ENCODE measurements around the gene RIN3.

The RIN3 gene

DNA sequence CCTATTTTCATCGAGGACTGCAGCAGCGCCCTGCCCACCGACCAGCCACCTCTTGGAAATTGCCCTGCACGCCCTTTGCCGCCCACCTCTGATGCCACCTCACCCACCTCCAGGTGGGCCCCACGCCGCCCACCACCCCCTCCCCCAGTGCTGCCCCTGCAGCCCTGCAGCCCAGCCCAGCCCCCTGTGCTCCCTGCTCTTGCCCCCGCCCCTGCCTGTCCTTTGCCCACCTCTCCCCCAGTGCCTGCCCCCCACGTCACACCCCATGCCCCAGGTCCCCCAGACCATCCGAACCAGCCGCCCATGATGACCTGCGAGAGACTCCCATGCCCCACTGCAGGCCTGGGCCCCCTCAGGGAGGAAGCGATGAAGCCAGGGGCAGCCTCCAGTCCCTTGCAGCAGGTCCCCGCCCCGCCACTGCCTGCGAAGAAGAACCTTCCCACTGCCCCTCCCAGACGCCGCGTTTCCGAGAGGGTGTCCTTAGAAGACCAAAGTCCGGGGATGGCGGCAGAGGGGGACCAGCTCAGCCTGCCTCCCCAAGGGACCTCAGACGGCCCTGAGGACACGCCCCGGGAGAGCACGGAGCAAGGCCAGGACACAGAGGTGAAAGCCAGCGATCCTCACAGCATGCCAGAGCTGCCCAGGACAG, 138.3 kb downstream of the RIN3 start:
- no peak for DNase-seq

DNA sequence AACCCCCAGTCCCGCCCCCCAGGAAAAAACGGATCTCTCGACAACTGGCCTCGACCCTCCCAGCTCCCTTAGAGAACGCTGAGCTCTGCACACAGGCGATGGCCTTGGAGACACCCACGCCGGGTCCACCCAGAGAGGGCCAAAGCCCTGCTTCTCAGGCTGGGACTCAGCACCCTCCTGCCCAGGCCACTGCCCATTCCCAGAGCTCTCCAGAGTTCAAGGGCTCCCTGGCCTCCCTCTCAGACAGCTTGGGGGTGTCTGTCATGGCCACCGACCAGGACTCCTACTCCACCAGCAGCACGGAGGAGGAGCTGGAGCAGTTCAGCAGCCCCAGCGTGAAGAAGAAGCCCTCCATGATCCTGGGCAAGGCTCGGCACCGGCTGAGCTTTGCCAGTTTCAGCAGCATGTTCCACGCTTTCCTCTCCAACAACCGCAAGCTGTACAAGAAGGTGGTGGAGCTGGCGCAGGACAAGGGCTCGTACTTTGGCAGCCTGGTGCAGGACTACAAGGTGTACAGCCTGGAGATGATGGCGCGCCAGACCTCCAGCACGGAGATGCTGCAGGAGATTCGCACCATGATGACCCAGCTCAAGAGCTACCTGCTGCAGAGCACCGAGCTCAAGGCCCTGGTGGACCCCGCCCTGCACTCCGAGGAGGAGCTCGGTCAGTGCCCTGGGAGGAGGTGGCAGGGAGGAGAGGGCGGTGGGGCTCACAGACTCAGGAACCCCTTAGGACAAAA, 139.0 kb downstream of the RIN3 start:
- no peak for DNase-seq

DNA sequence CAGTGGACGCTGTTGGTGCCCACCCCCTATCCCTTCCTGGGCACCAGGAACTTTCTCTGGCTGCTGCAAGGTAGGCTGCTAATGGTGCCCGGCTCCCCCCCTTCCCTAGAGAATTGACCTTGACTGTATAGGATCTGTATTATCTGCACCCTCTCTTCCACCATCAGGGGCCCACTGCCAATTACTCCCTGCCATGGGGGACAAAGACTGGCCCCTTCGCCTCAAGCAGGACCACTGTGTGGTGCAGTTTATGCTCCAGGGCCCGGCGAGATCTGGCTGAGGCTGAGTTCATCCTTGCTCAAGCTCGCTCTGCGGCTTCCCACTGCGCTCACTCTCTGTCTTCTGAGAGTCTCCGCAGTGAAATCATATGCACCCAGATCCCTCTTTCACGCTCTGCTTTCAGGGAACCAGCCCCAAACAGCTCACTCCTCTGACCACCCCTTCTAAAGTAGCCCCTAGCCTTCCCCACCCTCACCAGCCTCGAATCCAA, 139.6 kb downstream of the RIN3 start:
- no peak for DNase-seq

GRCh38 chr14:92654239-92654901, 140.8 kb downstream of the RIN3 start:
- no peak for DNase-seq

DNA sequence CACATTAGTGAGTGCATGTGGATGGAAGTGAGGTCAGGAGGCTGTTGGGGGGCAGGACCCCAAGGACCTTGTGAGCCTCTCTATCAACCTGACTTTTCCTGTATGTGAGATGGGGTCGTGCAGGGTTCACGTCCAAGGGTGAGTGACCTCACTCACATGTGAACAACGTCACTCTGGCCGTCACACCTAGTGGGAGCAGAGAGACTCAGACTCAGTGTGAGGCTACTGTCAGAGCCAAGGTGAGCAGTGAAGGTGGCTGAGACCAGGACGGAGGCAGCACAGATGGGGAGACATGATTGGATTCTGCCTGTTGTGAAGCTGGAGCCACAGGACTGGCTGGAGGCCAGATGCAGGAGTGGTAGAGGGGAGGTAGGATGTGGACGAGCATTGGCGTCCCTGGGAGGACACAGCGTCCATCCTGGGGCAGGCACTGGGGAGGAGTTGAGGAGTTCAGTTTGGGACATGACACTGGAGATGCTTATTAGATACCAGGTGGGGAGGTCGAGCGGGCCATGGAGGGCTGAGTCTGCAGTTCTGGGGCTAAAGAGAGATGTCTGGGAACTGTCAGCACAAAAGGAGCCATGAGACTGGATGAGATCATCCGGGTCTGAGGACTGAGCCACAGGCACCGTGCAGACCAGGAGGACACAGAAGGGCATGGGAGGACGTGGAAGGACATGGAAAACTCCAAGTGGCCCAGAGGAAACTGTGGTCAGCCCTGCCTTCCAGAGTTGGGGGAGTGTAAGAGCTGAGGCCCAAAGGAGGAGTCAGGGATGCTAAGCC, 142.0 kb downstream of the RIN3 start:
- DNase-seq = no peak

DNA sequence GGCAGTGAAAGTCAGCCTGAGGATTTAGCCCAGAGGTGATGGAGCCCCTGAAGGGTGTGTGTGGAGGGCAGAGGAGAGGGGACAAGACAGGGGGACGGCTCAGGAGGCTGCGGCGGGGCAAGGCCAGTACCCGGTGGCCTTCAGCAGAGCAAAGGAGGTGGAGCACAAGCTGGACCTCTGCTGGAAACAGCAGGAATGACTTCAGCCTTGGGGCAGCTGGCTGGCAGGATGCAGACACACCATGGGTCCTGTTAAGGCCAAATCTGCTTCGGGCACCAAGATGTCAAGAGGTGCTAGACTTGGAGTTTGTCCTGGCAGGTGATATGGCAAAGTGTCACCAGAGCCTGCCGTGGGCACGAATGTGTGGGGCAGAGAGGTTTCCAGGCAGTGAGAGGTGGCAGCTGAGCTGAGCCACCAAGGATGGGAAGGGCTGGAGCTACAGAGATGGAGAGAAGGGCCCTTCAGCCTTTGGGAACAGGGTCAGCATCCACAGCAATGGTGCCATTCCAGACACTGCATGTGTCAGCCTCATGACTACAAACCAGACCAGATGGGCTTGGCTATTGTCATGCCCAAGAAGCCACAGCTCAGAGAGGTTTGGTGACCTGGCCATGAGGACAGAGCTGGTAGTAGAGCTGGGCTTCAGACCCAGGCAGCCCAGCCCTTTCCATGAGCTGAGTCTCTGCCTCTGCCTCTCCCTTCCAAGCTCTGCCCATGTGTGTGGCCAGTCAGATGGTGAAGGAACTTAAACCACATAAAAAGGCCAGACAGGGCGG, 142.9 kb downstream of the RIN3 start:
- no peak for DNase-seq

DNA sequence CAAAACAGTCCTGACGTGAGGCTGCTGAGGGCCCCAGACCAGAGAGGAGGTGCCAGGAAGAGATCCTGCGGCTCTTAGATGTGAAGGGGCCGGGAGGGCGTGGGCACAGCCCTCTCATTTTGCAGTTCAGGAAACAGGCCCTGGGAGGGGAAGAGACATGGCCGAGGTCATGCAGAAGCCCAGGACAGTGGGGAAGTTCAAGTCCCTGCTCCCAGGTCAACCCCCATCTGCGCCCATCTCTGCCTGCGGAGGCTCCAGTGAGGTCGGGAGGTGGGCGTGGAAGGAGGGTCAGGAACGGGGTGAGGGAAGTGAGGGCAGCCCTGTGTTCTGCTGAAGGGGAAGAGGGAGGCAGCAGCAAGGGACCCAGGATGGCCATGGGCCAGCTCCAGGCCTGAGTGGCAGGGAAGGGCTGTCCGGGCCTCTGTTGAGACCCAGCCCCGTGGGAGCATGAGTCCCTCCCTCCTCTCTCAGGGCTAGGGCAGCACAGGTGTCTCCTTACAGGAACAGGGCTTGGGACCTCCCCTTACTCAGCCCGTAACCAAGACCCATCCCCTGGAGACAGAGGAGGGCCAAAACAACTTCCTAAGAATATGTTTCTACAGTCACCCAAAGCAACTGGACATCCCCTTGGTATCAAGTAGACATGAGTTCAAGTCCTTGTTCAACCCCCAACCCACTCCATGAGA, 144.0 kb downstream of the RIN3 start:
- DNase-seq = no peak

GRCh38 chr14:92658160-92658559, 144.6 kb downstream of the RIN3 start:
- no peak for DNase-seq

DNA sequence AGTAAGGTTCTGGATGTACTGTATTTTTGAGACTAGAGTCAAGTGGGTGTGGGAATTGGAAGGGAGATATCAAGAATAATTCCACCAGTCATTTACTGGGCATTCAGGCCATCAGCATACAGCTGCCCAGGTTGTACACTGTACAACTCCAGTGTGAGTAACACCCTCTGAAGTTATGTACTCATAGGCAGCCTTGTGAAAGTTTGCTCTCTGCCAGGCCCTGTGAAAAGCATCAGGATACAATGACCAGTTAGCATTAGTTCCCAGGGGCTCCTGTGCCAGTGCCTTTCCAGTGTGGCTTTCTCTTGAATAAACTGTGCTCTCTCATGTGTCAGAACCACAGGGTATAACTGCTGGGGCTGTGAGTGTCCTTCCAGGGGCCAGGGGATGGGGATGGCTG, 145.1 kb downstream of the RIN3 start:
- no peak for DNase-seq

GRCh38 chr14:92659765-92660561, 146.4 kb downstream of the RIN3 start:
- DNase-seq = no peak

DNA sequence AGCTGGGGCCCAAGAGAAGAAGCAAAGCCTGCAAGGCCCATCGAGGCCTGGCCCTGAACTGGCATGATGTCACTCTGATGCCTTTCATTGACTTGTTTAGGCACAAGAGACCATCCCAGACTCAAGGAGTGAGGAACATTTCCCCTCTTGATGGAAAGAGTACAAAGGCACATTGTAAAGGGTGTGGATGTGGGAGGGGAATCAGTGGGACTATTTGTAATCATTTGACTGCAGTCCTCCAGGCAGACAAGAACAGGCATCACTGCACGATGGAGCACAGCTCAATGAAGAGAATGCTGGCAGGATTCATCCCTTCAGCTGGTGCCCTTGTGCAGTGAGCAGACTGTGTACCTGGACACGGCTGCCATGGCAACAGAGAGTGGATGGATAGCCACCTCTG, 147.0 kb downstream of the RIN3 start:
- DNase-seq = no peak

DNA sequence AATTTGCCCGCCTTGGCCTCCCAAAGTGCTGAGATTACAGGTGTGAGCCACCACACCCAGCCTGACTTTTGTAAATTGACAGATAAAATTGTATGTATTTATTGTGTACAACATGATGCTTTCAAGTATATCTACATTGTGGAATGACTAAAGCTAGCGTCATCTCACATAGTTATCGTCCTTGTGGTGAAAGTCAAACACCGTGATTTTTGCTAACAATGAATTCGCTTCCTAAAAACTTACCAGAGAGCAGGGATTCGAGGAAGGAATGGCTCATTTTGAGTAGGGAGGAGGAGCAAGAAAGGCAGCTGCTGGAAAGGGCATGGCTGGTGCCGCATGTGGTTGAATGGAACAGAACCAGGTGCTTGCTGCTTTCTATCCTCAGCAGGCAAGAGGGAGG, 149.5 kb downstream of the RIN3 start:
- DNase-seq = no peak

DNA sequence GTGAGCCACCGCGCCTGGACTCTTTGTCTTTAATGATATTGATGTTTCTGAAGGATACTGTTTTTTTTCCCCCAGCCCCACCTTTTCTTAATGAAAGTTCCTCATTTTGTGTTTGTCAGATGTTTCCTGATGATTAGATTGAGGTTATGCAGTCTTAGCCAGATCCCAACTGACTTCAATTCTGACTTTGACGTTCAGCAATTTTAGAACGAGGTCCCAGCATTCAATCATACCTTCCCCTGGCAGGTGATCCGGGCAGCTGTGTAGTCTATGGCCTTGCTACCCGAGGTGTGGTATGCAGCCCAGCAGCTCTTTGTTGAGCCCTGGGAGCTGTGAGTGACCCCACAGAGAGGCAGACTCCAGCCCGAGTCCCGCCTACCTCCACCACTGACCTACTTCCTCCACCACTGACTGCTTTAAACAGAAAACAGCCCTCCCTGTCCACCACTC, 152.1 kb downstream of the RIN3 start:
- DNase-seq = no peak

- no peak for DNase-seq
Observed at GRCh38 chr14:92666251-92666650, 152.7 kb downstream of the RIN3 start.

DNA sequence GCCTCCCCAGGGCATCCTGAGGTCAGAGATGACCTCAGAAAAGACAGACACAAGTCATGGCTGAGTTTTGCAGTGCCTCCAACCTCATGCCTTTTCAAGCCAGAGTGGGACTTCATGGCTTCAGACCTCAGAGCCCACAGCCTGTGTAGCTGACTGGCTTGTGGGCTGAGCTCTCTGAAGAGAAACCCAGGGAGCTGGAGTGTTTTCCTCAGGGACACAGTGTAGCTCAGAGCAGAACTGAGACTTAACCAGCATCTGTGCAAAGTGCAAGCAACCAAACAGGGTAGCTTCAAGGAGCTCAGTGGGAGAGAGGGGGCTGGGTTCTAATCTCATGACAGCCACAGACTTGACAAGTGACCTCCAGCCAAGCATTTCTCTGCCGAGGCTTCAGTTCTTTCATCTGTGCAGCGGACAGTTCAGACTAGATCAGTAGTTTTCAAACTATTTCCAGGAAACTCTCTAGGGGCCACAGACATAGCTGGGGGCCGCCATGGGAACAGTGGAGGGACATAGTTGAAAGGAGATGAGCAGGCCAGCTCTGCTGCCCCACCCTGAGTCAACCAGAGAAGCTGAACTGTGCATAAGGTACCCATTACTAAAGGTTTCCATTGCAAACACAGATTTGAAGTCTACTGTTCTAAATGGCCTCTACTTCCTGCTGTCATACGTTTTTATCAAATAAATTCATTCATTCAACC, 154.8 kb downstream of the RIN3 start:
- no peak for DNase-seq

DNA sequence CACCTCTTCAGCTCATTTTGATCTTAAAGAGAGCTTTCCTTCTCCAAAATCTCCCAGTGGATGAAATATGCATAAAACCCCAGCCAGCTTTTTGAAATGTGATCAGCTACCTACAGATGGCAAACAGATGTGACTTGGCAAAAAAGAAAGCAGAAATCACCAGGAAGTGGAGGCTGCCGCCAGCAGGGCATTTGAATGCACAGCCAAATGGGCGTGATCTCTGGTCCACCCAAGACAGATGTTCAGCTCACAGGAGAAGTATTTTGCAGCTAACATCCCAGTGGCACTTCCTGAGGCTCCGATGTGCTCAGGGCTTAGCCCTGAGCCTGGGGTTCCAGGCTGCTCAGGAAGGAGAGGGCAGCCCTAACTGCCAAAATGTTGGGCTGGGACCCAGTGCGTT, 156.6 kb downstream of the RIN3 start:
- DNase-seq = no peak

GRCh38 chr14:92670643-92671366, 157.2 kb downstream of the RIN3 start:
- DNase-seq = no peak

DNA sequence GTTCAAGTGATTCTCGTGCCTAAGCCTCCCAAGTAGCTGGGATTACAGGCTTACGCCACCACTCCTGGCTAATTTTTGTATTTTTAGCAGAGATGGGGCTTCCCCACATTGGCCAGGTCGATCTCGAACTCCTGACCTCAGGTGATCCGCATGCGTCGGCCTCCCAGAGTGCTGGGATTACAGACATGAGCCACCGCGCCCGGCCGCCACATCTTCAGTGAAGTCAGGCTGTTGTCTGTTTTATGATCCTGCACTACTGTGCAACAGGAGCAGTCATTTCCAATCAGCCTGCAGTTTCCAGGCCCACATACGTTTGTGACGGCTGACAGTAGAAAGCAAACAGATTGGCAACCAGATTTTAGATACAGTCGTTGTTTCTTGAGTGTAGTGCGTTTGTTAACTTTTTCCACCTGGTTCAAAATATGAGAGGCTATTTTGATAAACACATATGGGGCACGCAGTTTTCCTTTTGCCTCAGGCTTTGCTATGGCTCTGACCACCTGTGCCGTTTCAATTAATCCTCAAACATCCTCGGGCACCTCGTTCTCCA, 160.1 kb downstream of the RIN3 start:
- DNase-seq = no peak

DNA sequence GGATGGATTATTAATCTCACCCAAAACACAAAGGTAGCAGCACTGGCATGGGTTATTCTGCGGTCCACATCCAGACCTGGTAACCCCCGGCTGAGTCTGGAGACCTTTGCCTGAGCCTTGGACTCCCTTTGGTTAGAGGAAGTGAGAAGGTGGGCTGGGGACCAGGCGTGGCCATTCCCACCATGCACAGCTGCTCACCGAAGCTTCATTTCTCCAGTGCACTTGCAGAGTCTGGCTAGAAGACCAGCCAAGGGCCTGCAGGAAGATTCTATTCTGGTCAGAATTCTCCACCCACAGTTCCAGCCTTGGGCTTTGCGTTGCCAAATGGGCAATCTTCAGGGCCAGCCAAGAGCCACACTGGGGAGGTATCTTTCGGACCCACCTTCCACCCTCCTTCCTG, 161.8 kb downstream of the RIN3 start:
- DNase-seq = no peak

All from NCI-H748 treated with DMSO at 0.1 percent for 48 hours (cell line).